ENCODE results near the gene DCLK3. TPM values are rescaled to one million over a fixed set of nuclear protein-coding genes. Genes with fewer than 3 reads are reported as not detected.

Gene DCLK3
- polyA plus RNA-seq, 1 donor (not counting 4 experiments of a cell fraction or from before 2014, with no cell fraction given), result not detected

DNA sequence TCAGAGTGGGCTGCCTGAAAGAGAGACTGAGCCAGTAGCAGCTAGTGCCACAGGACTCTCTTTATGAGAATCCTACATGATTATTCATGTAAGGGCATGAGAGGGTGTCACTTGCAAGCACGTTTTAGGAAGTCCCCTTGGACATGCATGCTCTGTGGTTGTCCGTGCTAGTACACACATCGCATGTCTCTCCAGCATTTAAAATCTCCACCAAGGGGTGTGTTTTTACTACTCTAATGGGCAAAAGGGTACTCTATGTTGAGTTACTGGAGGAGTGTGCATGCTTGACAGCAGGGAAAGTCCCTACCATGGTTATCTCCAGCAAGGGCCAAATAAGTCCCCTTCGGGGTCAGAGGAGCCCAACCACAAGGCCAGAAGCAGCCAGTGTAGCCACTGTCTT is 70.7 kb downstream of the DCLK3 start:
- TF ChIP-seq EZH2 (IDR thresholded peaks at IDR 0.05; ENCODE audit: low read length), result no peak
- TF ChIP-seq, protein P1, sequence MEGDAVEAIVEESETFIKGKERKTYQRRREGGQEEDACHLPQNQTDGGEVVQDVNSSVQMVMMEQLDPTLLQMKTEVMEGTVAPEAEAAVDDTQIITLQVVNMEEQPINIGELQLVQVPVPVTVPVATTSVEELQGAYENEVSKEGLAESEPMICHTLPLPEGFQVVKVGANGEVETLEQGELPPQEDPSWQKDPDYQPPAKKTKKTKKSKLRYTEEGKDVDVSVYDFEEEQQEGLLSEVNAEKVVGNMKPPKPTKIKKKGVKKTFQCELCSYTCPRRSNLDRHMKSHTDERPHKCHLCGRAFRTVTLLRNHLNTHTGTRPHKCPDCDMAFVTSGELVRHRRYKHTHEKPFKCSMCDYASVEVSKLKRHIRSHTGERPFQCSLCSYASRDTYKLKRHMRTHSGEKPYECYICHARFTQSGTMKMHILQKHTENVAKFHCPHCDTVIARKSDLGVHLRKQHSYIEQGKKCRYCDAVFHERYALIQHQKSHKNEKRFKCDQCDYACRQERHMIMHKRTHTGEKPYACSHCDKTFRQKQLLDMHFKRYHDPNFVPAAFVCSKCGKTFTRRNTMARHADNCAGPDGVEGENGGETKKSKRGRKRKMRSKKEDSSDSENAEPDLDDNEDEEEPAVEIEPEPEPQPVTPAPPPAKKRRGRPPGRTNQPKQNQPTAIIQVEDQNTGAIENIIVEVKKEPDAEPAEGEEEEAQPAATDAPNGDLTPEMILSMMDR (optimal IDR thresholded peaks at IDR 0.05 in 1 of 3, IDR thresholded peaks at IDR 0.05 in 1 of 3, conservative IDR thresholded peaks at IDR 0.05 in 1 of 3; ENCODE audit: extremely low read depth in 1 of 3, insufficient read depth in 2 of 3, low read length in 3 of 3), result no peak
- FAIRE-seq (no peak), DNase-seq (ENCODE audit: low read depth, low spot score) (no peak)
- no peaks in the 10 kb centered on the region for H3K79me2 ChIP-seq (ENCODE audit: control insufficient read depth, insufficient read depth, low read length)
- no peaks in the 10 kb centered on the region for H4K20me1 ChIP-seq (ENCODE audit: control insufficient read depth, extremely low read depth, insufficient read depth, low read length)
- no peak overlapping the region for H3K4me3 ChIP-seq (ENCODE audit: control insufficient read depth in 2 of 3, extremely low read depth in 1 of 3, insufficient read depth in 2 of 3, low read depth in 1 of 3, low read length in 3 of 3)
- no peak overlapping the region for H3K27ac ChIP-seq (ENCODE audit: control insufficient read depth, insufficient read depth, low read length)
- no peak overlapping the region for H3K4me2 ChIP-seq (ENCODE audit: control insufficient read depth, extremely low read depth, insufficient read depth, low read depth, low read length)
- peaks cover 15% of the 10 kb centered on the region for H3K4me1 ChIP-seq (ENCODE audit: control insufficient read depth, extremely low read depth, insufficient read depth, low read length)
- H3K9me1 ChIP-seq (ENCODE audit: control insufficient read depth, extremely low read depth, insufficient read depth, low read length), result no peaks in the 10 kb centered on the region
- dilution Hi-C loops (cut with MboI; ENCODE audit: extremely low pct_ligation_motif_present, low sequenced_read_pairs), result loop anchor here (25.0 kb wide), 2 partner anchors 106 to 731 kb away; no protein-coding TSS in a partner anchor
- no peak overlapping the region for H3K9ac ChIP-seq (ENCODE audit: control insufficient read depth, extremely low read depth, insufficient read depth, low read length)
- H3K9me3 ChIP-seq (ENCODE audit: control insufficient read depth, low read depth, low read length), result no peaks in the 10 kb centered on the region
- no peaks in the 10 kb centered on the region for H3K27me3 ChIP-seq (ENCODE audit: control insufficient read depth, extremely low read depth, insufficient read depth, low read length)
- H3K36me3 ChIP-seq (ENCODE audit: control insufficient read depth in 2 of 2, extremely low read depth in 1 of 2, insufficient read depth in 2 of 2, low read length in 2 of 2), result no peaks in the 10 kb centered on the region
- no peak overlapping the region for H2AFZ ChIP-seq (ENCODE audit: control insufficient read depth, low read length)

DNA sequence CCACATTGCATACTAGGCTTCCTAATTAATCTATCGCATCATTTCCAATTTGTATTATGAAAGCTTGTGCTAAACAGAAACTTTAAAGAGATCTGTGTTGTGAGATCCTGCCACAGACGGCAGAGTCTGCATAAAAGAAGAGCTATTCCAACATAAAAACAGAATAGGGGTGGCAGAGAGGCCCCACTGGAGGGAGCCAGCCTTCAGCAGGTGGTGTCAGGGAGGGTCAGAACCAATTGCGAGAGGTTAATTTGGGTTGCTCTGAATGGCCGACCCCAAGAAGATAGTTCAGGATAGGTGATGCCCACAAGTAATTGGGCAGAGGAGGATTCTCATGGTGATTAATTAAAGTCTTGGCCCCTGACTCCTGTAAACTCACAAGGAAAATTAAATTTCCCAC is 74.8 kb downstream of the DCLK3 start:
- TF ChIP-seq, protein P1 (optimal IDR thresholded peaks at IDR 0.05 in 1 of 3, IDR thresholded peaks at IDR 0.05 in 1 of 3, conservative IDR thresholded peaks at IDR 0.05 in 1 of 3; ENCODE audit: extremely low read depth in 1 of 3, insufficient read depth in 2 of 3, low read length in 3 of 3), result no peak
- TF ChIP-seq EZH2 (IDR thresholded peaks at IDR 0.05; ENCODE audit: low read length), result no peak
- H3K27me3 ChIP-seq (ENCODE audit: control insufficient read depth, extremely low read depth, insufficient read depth, low read length), result no peaks in the 10 kb centered on the region
- H4K20me1 ChIP-seq (ENCODE audit: control insufficient read depth, extremely low read depth, insufficient read depth, low read length), result no peaks in the 10 kb centered on the region
- FAIRE-seq (no peak), DNase-seq (ENCODE audit: low read depth, low spot score) (no peak)
- H3K27ac ChIP-seq (ENCODE audit: control insufficient read depth, insufficient read depth, low read length), result no peak overlapping the region
- H3K79me2 ChIP-seq (ENCODE audit: control insufficient read depth, insufficient read depth, low read length), result no peaks in the 10 kb centered on the region
- no peaks in the 10 kb centered on the region for H3K4me1 ChIP-seq (ENCODE audit: control insufficient read depth, extremely low read depth, insufficient read depth, low read length)
- H3K9me1 ChIP-seq (ENCODE audit: control insufficient read depth, extremely low read depth, insufficient read depth, low read length), result no peaks in the 10 kb centered on the region
- dilution Hi-C loops (cut with MboI; ENCODE audit: extremely low pct_ligation_motif_present, low sequenced_read_pairs), result loop anchor here (25.0 kb wide), 2 partner anchors 102 to 727 kb away; no protein-coding TSS in a partner anchor
- H3K4me3 ChIP-seq (ENCODE audit: control insufficient read depth in 2 of 3, extremely low read depth in 1 of 3, insufficient read depth in 2 of 3, low read depth in 1 of 3, low read length in 3 of 3), result no peak overlapping the region
- no peak overlapping the region for H3K9ac ChIP-seq (ENCODE audit: control insufficient read depth, extremely low read depth, insufficient read depth, low read length)
- H3K9me3 ChIP-seq (ENCODE audit: control insufficient read depth, low read depth, low read length), result no peaks in the 10 kb centered on the region
- no peaks in the 10 kb centered on the region for H3K36me3 ChIP-seq (ENCODE audit: control insufficient read depth in 2 of 2, extremely low read depth in 1 of 2, insufficient read depth in 2 of 2, low read length in 2 of 2)
- no peak overlapping the region for H2AFZ ChIP-seq (ENCODE audit: control insufficient read depth, low read length)
- no peak overlapping the region for H3K4me2 ChIP-seq (ENCODE audit: control insufficient read depth, extremely low read depth, insufficient read depth, low read depth, low read length)

Measured in keratinocyte (primary cell).